Inferior parietal cortex (tissue), 1 donor: Measurements from ENCODE around the gene FSTL3.
"Not testable (repeated sequence)": the region's sequence is repeated elsewhere in the genome, so short reads cannot be mapped to it uniquely, and the experiment has no call there.

Experiments
- DNase-seq: peaks from one replicate; pipeline ENCODE4 v3.0.0-alpha.2; 2016; ENCODE audit errors: extremely low spot score

Gene FSTL3

GRCh38 chr19:710767-711166 is 34.6 kb downstream of the FSTL3 start:
- peak; percentile 7 for DNase-seq

DNA sequence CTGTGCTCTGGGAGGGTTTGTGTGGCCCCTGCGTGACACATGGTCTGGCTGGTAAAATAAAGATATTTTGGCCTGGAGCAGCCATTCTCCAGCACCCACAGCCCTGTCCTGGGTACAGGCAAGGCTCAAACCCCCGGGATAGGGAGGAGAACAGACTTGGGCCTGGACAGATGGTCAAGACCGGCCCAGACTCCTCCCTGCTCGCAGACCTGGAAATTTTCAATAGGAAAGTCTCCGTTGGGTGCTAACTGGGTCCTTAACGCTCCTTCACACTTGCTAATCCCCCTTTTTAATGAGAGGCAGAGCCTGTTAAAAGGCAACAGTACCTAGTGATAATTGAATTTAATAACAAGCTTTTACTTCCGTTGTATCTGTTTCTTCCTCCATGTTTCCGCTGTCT is 35.1 kb downstream of the FSTL3 start:
- peak; percentile 5 for DNase-seq

DNA sequence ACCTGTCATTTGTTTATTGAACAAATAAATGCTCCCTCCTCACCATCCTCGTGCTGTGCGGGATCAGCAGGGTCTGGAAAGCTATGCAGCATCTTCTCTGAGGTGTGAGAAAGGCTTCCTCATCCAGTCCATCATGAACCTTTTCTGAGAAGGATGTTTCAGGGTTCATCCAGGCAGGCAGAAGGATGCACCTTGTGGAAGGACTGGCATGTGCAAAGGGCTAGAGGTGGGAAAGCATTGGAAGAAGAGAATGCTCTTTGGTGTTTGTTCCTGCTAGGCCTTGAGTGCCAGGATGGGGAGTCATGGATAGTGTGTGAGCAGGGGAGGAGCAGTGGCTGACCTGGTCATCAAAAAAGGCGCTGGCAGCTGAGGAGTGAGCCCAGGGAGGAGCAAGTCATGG is 39.2 kb downstream of the FSTL3 start:
- DNase-seq: no peak

- no peak for DNase-seq
Measured at GRCh38 chr19:718251-718951, 42.2 kb downstream of the FSTL3 start.

GRCh38 chr19:718991-719512 is 42.9 kb downstream of the FSTL3 start:
- peak; percentile 2 for DNase-seq

DNA sequence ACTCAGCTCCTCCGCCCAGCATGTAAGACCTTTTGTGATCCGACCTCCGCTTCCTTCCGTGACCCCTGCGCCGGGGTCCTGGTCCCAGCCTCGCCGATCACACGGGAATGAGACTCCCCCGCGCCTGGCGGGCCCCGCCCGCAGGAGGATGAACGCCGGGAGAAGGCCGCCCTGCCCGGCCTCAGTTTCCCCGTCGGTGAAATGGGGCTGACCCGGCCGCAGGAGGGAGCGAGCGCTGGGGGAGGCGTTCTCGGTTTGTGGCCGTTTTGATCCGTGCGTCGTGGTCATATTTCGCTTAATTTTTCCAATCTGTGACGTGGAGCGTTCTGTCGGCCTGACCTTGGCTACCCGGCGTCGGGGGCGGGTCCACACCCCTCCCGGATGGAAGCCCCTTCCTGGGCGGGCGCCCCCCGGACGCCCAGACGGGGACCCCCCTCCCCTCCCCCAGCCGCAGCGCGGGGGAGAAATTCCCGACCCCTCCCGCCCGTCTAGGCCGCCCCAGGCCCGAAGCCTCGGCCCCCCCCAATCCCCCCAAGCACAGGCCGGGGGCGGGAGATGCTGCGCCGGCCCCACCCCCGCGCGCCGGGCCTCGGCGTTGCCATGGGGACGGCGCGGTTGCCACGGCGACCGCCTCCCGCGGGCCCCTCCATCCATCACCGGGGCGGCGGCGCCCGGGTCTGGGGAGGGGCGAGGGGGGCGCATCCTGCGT is 43.6 kb downstream of the FSTL3 start:
- peak; percentile 13 for DNase-seq

DNA sequence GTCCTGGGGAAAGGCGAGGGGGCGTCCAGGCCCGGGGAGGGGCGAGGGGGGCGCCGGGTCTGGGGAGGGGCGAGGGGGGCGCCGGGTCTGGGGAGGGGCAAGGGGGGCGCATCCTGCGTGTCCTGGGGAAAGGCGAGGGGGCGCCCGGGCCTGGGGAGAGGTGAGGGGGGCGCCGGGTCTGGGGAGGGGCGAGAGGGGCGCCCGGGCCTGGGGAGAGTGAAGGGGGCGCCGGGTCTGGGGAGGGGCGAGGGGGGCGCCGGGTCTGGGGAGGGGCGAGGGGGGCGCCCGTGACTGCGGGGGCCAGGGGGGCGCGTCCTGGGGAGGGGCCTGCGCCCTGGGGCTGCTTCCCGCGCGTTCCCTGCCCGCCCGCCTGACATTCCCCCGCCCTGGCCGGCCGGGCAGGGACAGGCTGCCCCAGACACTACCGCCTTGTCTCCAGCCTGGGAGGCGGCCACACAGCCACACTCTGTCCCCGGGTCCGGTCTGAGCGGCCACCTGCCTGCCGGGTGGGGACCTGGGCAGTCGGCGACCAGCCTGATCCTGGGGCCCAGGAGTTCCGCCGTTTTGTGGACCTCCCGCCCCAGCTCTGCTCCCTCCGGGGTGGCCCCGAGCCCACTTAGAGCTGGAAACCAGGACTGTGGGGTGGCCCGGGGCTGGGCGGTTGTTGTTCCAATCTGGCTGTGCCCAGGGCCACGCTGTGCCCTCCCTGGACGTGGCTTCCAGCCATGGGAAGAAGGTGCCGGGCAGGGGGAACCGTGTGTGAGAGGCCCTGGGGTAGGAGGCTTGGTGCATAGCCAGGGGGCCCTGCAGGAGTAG is 44.4 kb downstream of the FSTL3 start:
- DNase-seq: peak; percentile 23

DNA sequence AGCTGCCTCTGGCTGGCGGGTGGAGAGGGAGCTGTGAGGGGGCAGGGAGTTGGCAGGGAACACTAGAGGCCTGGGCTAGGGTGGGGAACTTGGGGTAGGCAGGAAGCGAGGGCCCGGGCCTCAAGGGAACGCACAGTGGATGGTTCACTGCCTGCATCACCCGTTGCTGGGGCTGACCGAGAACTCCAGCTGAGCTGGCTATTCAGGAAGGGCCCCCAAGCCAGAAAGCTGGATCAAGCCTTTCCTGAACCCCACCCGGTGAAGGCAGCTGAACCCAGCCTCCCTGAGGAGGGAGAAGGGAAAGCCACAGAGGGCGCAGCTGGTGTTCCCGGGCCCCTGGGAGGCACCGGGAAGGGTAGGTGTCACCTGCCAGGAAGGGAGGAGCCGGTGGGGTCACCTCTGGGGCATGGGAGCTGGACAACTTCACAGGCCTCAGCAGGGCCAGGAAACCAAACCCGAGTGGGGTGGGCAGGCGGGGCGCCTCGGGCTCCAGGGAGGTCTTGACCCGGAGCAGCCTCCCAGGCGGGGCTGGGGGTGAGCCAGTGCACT is 46.4 kb downstream of the FSTL3 start:
- DNase-seq: no peak

DNA sequence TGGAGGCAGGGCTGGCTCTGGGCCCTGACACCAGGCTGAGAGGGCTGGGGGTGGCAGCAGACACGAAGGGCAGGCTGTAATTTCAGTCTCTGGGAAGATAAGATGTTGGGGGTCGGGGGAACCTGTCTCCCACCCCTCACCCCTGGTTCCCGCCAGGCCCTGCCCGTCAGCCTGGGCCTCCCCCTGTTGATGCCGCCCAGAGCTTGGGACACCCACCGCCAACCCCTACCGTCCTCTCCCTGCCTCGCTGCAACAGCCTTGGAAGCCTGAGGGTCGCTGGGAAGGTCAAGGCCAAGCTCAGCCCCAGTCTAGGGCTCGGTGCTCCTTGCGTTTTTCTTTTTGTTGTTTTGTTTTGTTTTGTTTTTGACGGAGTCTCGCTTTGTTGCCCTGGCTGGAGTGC is 47.1 kb downstream of the FSTL3 start:
- DNase-seq: no peak

DNA sequence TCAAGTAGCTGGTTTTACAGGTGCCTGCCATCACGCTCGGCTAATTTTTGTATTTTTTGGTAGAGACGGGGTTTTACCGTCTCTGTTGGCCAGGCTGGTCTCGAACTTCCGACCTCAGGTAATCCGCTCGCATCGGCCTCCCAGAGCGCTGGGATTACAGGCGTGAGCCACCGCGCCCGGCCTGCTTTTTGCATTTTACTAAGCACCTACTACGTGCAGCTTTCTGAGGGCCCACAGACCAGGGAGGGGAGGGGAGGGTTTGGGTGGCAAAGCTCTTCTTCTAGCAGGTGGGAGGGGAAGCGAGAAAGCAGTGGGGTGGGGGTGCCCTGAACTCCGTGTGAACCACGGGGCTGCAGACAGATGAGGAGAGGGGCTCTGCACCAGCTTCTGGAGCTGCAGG is 47.5 kb downstream of the FSTL3 start:
- no peak for DNase-seq

DNA sequence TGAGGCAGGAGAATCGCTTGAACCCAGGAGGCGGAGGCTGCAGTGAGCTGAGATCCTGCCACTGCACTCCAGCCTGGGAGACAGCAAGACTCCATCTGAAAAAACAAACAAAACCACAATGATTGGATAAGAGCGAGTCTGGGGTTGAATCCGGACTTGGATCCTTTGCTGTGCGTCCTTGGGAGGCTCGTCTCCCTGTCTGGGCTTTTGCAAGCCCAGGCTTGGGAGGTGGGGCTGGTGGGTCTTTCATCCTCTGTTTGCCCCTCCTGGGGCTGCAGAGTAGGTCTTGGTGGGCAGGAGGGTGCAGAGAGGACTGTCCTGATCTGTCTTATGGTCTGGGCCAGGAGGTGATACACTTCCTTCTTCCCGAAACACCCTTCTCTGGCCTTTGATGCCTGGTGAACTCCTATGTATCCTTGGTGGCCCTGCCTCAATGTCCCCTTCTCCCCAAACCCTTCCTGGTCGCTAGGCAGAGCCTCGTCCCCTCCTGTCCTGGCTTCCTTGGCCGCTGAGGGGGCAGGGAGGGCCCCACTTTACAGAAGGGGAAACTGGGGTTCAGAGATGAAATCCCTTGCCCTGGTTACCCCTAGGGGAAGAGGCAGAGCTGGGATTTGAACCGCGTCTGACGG is 49.4 kb downstream of the FSTL3 start:
- no peak for DNase-seq

- no peak for DNase-seq
Measured at GRCh38 chr19:726993-727956, 51.1 kb downstream of the FSTL3 start.

- no peak for DNase-seq
Measured at GRCh38 chr19:728011-728410, 51.8 kb downstream of the FSTL3 start.

- not testable (repeated sequence) for DNase-seq
Measured at GRCh38 chr19:729564-729963, 53.4 kb downstream of the FSTL3 start.

GRCh38 chr19:729965-730668 is 53.9 kb downstream of the FSTL3 start:
- no peak for DNase-seq

GRCh38 chr19:731000-731399 is 54.8 kb downstream of the FSTL3 start:
- no peak for DNase-seq

- DNase-seq: no peak
Measured at GRCh38 chr19:732148-733069, 56.2 kb downstream of the FSTL3 start.
